Activated T-cell treated with anti-CD3 and anti-CD28 coated beads, Interleukin-2, amount 50 U/mL, for 72 hours (primary cell): Measurements from ENCODE around the gene TPSG1. TPM values are rescaled to one million over a fixed set of nuclear protein-coding genes. Genes with fewer than 3 reads are reported as not detected.

Experiments
- ATAC-seq, 2 donors: fragments of 150-1000 bp; cut with Tn5 transposase; replicated peaks in 1 of 2; 2 replicates each; pipeline ENCODE4 v1.10.0; 2021; ENCODE audit warnings: moderate library complexity in 2 of 2, mild to moderate bottlenecking in 1 of 2
- DNase-seq, 2 donors: peaks; one replicate each; pipeline ENCODE4 v3.0.0; 2021 to 2022; ENCODE audit warnings: mixed read lengths in 1 of 2
- H3K27ac Mint-ChIP-seq: one replicate; pipeline ENCODE4 v1.8.0; 2022; ENCODE audit warnings: mild to moderate bottlenecking, moderate library complexity, mixed read lengths
- H3K27me3 Mint-ChIP-seq: one replicate; pipeline ENCODE4 v1.8.0; 2022; ENCODE audit warnings: low read depth, mixed read lengths
- H3K36me3 Mint-ChIP-seq, 2 donors: one replicate each; pipeline ENCODE4 v1.8.0; 2022; ENCODE audit warnings: mixed read lengths in 2 of 2, mild to moderate bottlenecking in 1 of 2; ENCODE audit not compliant: insufficient read depth in 2 of 2
- H3K4me1 Mint-ChIP-seq: one replicate; pipeline ENCODE4 v1.8.0; 2022; ENCODE audit warnings: low read depth, mixed read lengths
- H3K4me3 Mint-ChIP-seq, 2 donors: one replicate each; pipeline ENCODE4 v1.8.0; 2022; ENCODE audit warnings: mild to moderate bottlenecking in 2 of 2, mixed read lengths in 2 of 2, moderate library complexity in 2 of 2
- H3K9me3 Mint-ChIP-seq, 2 donors: one replicate each; pipeline ENCODE4 v1.8.0; 2022; ENCODE audit warnings: mixed read lengths in 2 of 2
- total RNA-seq, 2 donors: library from RNA; stranded (reverse); gene quantifications; one replicate each; pipeline ENCODE4 v1.2.3, GENCODE V29; 2022

The TPSG1 gene
- total RNA-seq, 2 donors from 2014 or later = 0.32 TPM; not detected in 1

- Mint-ChIP-seq H3K36me3 (no peaks in the 10 kb centered on the region), H3K9me3 (no peaks in the 10 kb centered on the region), H3K27me3 (no peaks in the 10 kb centered on the region), H3K27ac (no peak overlapping the region), H3K4me3 (no peak overlapping the region), H3K4me1 (peaks cover 2% of the 10 kb centered on the region)
- ATAC-seq (no peak), DNase-seq (no peak)
Measured at GRCh38 chr16:1213231-1213630, 11.8 kb downstream of the TPSG1 start.

GRCh38 chr16:1212616-1213194, 12.4 kb downstream of the TPSG1 start:
- H3K36me3 Mint-ChIP-seq = no peaks in the 10 kb centered on the region
- H3K9me3 Mint-ChIP-seq = no peaks in the 10 kb centered on the region
- no peak overlapping the region for H3K4me3 Mint-ChIP-seq
- DNase-seq (no peak), ATAC-seq (no peak)
- no peak overlapping the region for H3K27ac Mint-ChIP-seq
- peaks cover 5% of the 10 kb centered on the region for H3K4me1 Mint-ChIP-seq
- H3K27me3 Mint-ChIP-seq = no peaks in the 10 kb centered on the region

- Mint-ChIP-seq H3K27ac (no peak overlapping the region), H3K36me3 (no peaks in the 10 kb centered on the region), H3K4me1 (peaks cover 5% of the 10 kb centered on the region), H3K4me3 (no peak overlapping the region), H3K9me3 (no peaks in the 10 kb centered on the region), H3K27me3 (no peaks in the 10 kb centered on the region)
- no peak for DNase-seq
- no peak for ATAC-seq
Measured at GRCh38 chr16:1211451-1212268, 13.4 kb downstream of the TPSG1 start.

GRCh38 chr16:1210461-1210860, 14.6 kb downstream of the TPSG1 start:
- no peak for DNase-seq
- H3K4me1 Mint-ChIP-seq = peaks cover 5% of the 10 kb centered on the region
- ATAC-seq = no peak
- no peak overlapping the region for H3K4me3 Mint-ChIP-seq
- H3K27ac Mint-ChIP-seq = no peak overlapping the region
- no peaks in the 10 kb centered on the region for H3K9me3 Mint-ChIP-seq
- H3K27me3 Mint-ChIP-seq = no peaks in the 10 kb centered on the region
- H3K36me3 Mint-ChIP-seq = no peaks in the 10 kb centered on the region

GRCh38 chr16:1209081-1209480, 16.0 kb downstream of the TPSG1 start:
- Mint-ChIP-seq H3K27ac (no peak overlapping the region), H3K4me3 (no peak overlapping the region), H3K27me3 (no peaks in the 10 kb centered on the region), H3K9me3 (no peaks in the 10 kb centered on the region), H3K36me3 (no peaks in the 10 kb centered on the region), H3K4me1 (peaks cover 5% of the 10 kb centered on the region)
- DNase-seq (no peak), ATAC-seq (no peak)

GRCh38 chr16:1208239-1208830, 16.7 kb downstream of the TPSG1 start:
- H3K36me3 Mint-ChIP-seq = no peaks in the 10 kb centered on the region
- H3K9me3 Mint-ChIP-seq = no peaks in the 10 kb centered on the region
- peaks cover 5% of the 10 kb centered on the region for H3K4me1 Mint-ChIP-seq
- H3K4me3 Mint-ChIP-seq = peak overlapping the region; percentile 32 to 59
- DNase-seq (peak; percentile 12 to 17), ATAC-seq (peak; percentile 58 to 76)
- peak overlapping the region; percentile 63 for H3K27ac Mint-ChIP-seq
- no peaks in the 10 kb centered on the region for H3K27me3 Mint-ChIP-seq

- ATAC-seq (peak in 1 of 2 donors; percentile 32), DNase-seq (no peak)
- H3K36me3 Mint-ChIP-seq = no peaks in the 10 kb centered on the region
- no peak overlapping the region for H3K27ac Mint-ChIP-seq
- no peaks in the 10 kb centered on the region for H3K9me3 Mint-ChIP-seq
- no peaks in the 10 kb centered on the region for H3K27me3 Mint-ChIP-seq
- H3K4me1 Mint-ChIP-seq = peaks cover 5% of the 10 kb centered on the region
- no peak overlapping the region for H3K4me3 Mint-ChIP-seq
Measured at GRCh38 chr16:1206786-1207185, 18.3 kb downstream of the TPSG1 start.

GRCh38 chr16:1206326-1206725, 18.7 kb downstream of the TPSG1 start:
- Mint-ChIP-seq H3K27ac (no peak overlapping the region), H3K4me1 (peaks cover 5% of the 10 kb centered on the region), H3K9me3 (no peaks in the 10 kb centered on the region), H3K4me3 (no peak overlapping the region), H3K36me3 (no peaks in the 10 kb centered on the region), H3K27me3 (no peaks in the 10 kb centered on the region)
- DNase-seq = no peak
- no peak for ATAC-seq

- ATAC-seq (no peak), DNase-seq (no peak)
- peaks cover 5% of the 10 kb centered on the region for H3K4me1 Mint-ChIP-seq
- no peaks in the 10 kb centered on the region for H3K27me3 Mint-ChIP-seq
- H3K27ac Mint-ChIP-seq = no peak overlapping the region
- H3K4me3 Mint-ChIP-seq = no peak overlapping the region
- no peaks in the 10 kb centered on the region for H3K9me3 Mint-ChIP-seq
- H3K36me3 Mint-ChIP-seq = no peaks in the 10 kb centered on the region
Measured at GRCh38 chr16:1204933-1205332, 20.1 kb downstream of the TPSG1 start.

GRCh38 chr16:1202274-1202673, 22.8 kb downstream of the TPSG1 start:
- no peak overlapping the region for H3K4me3 Mint-ChIP-seq
- ATAC-seq (no peak), DNase-seq (no peak)
- H3K27me3 Mint-ChIP-seq = no peaks in the 10 kb centered on the region
- H3K4me1 Mint-ChIP-seq = no peaks in the 10 kb centered on the region
- peaks cover 0 to 2% of the 10 kb centered on the region in 2 donors for H3K9me3 Mint-ChIP-seq
- H3K36me3 Mint-ChIP-seq = no peaks in the 10 kb centered on the region
- H3K27ac Mint-ChIP-seq = no peak overlapping the region

- Mint-ChIP-seq H3K27me3 (no peaks in the 10 kb centered on the region), H3K27ac (no peak overlapping the region), H3K36me3 (no peaks in the 10 kb centered on the region), H3K4me3 (no peak overlapping the region), H3K4me1 (no peaks in the 10 kb centered on the region), H3K9me3 (peaks cover 0 to 2% of the 10 kb centered on the region in 2 donors)
- no peak for ATAC-seq
- DNase-seq = no peak
Measured at GRCh38 chr16:1201444-1201843, 23.6 kb downstream of the TPSG1 start.

GRCh38 chr16:1200014-1200627, 24.9 kb downstream of the TPSG1 start:
- DNase-seq (no peak), ATAC-seq (no peak)
- H3K9me3 Mint-ChIP-seq = peaks cover 0 to 2% of the 10 kb centered on the region in 2 donors
- H3K27me3 Mint-ChIP-seq = no peaks in the 10 kb centered on the region
- no peak overlapping the region for H3K4me3 Mint-ChIP-seq
- no peaks in the 10 kb centered on the region for H3K36me3 Mint-ChIP-seq
- no peak overlapping the region for H3K27ac Mint-ChIP-seq
- H3K4me1 Mint-ChIP-seq = no peaks in the 10 kb centered on the region

GRCh38 chr16:1199347-1200013, 25.6 kb downstream of the TPSG1 start:
- Mint-ChIP-seq H3K4me3 (no peak overlapping the region), H3K27me3 (no peaks in the 10 kb centered on the region), H3K36me3 (no peaks in the 10 kb centered on the region), H3K4me1 (no peaks in the 10 kb centered on the region), H3K9me3 (peaks cover 0 to 2% of the 10 kb centered on the region in 2 donors), H3K27ac (no peak overlapping the region)
- ATAC-seq (peak in 1 of 2 donors; percentile 32), DNase-seq (peak in 1 of 2 donors; percentile 8)
